GM19438 (cell line): Measurements from ENCODE around the gene CCT8L2.
"Not testable (repeated sequence)": the region's sequence is repeated elsewhere in the genome, so short reads cannot be mapped to it uniquely, and the experiment has no call there.

ENCODE experiments used
- ATAC-seq: cut with Tn5 transposase; IDR thresholded peaks from one replicate; pipeline ENCODE4 v1.9.1; 2021; ENCODE audit warnings: low read depth; ENCODE audit not compliant: unreplicated experiment

Gene CCT8L2

DNA sequence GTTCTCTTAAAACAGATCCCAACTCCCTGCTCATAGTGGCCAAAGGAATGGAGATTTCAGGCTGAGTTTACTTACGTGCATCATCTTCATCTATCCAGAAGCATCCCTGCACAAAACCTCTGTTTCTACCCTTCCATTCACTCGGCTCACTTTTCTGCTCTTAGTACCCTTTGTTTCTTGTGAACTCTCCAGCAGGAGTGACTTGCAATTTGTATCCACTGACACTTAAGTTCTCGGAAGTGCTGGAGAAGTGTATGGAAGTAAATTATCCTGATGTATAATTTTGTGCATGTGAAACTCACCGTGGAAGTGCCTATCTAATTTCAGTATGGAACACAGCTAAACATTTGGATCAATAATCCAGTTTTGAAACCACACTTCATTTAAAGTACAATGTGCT lies 7.0 kb upstream of the CCT8L2 start:
- not testable (repeated sequence) for ATAC-seq

DNA sequence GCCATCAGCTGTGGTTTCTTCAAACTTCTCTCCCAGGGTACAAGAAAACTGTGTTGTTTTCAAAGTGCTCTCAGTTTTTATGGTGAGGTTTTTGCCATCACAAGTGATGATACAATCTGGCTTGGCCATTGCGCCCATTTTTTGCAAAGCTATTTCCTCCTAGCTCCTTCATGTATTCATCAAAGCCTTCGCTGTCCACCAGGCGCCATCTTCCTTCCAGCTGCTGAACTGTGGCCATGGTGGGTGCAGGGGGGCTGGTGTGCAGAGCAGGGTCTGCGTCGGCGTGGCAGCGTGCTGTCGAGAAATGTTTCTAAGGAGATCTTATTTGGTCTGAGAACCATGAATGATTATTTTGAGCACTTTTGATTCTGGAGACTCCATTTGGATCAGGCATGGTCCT lies 2.6 kb upstream of the CCT8L2 start:
- not testable (repeated sequence) for ATAC-seq

DNA sequence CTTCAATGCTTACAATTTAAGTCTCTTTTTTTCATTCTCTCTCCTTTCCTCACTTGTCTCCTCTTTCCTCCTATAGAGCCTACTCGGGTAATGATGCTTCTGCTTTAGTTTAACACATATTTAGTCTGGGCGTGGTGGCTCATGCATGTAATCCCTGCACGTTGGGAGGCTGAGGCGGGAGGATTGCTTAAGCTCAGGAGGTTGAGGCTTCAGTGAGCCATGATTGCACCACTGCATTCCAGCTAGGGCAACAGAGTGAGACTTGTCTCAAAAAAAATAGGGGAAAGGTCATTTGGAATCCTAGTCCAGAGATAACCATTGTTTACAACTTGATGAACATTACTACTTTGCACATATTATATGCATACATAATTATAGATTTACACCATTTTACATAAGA lies 1.4 kb upstream of the CCT8L2 start:
- no peak for ATAC-seq

DNA sequence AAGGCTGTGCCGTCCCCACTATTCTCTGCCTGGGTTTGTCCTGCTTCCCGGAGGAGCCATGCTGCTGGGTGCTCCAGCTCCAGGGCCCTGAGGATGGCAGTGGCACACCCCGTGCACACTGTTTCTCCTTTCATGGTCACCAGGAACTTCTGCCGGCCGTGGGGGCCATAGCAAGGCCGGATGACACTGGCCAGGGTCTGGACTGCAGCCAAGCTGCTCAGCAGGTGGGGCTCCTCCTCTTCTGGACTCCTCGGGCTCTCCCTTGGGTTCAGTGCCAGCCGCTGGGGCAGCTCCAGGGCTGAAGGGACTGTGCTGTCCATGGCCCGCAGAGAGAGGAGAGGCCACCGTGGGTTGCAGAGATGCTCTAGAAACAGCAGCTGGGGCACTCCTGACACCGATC lies 379 bp downstream of the CCT8L2 start:
- ATAC-seq, result not testable (repeated sequence)

DNA sequence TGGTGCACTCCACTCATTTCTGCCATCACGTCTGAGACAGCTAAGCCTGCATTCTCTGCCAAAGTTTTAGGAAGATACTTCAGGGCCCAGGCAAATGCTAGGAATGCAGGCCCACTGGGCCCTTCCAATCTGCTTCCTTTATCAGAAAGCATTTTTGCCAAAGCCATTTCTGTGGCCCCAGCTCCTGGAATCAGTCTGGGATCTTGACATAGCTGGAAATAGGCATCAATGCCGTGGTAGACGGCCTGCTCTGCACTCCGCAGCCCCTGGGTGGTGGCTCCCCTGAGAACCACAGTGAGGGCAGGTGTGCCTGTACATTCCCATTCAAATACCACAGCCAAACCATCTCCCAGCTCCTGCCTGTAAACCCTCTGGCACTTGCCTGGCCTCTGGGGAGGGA lies 1.5 kb downstream of the CCT8L2 start:
- not testable (repeated sequence) for ATAC-seq

DNA sequence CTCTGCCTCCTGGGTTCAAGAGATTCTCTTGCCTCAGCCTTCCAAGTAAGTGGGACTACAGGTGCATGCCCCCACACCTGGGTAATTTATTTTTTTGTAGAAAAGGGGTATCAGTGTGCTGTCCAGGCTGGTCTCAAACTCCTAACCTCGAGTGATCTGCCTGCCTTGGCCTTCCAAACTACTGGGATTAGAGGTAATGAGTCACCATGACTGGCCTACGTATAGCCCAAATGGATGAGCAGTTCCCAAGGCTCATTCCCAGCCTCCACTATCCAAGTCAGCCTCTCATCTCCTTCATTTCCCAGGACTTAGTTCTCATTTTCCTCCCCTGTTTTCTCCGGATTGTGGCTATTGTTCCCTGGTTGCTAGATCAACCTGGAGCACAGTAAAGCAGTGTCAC lies 5.6 kb downstream of the CCT8L2 start:
- no peak for ATAC-seq

DNA sequence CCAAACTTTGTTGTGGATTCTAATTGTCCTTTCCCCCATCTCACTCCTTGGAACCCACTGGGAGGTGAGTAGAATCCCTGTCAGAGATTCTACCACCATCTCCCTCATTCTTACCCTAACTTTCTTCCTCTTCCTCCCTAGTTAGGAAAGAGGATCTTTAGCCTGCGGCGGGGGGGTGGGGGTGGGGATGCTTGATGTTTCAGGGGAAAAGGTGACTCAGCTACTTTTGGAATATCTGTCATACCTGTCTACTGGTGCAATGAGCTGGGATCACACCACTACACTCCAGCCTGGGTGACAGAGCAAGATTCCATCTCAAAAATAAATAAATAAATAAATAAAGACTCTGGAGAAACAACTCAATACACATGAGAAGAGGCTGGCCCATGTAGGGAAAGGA lies 6.4 kb downstream of the CCT8L2 start:
- ATAC-seq, result no peak

DNA sequence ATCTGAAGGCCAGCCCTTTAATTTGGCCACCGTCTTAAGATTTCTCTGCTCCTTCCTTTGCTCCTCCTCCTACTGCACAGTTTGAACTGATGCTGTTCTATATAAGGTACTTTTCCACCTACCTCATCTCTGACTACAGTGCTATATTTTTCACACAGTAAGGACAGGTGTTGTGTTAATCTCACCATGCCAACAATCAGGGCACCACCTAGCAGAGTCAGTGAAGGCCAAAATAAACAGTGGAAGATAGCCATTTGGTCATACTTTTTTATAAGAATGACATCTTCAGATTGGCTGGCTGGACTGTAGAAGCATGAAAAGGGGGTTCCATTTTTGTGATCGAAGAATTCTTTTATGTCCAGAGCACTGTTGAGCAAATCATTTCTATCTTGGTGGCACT lies 11.7 kb downstream of the CCT8L2 start:
- not testable (repeated sequence) for ATAC-seq

DNA sequence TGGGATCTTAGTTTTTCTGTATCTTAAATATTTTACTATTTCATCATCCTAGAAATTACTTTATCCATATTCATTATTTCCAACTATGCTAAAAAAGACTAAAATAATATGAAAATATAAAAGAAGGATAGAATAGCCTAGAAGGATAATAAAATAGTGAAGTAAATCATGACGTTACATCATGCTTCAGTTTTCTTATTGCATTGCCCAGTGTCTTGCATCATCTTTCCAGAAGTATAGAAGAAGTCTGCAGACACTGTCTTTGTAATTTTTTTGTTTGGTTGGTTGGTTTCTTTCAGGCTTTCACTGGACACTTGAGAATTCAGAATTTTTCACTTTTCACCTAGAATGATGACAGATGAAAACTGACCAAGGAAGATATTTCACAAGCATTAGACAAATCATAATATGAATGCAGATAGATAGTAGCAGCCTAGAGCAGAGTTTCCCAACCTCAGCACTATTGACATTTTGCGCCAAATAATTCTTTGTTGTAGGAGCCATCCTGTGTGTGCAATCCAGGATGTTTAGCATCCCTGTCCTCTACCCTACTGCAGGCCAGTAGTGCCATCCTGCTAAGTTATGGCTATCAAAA lies 23.3 kb downstream of the CCT8L2 start:
- not testable (repeated sequence) for ATAC-seq

DNA sequence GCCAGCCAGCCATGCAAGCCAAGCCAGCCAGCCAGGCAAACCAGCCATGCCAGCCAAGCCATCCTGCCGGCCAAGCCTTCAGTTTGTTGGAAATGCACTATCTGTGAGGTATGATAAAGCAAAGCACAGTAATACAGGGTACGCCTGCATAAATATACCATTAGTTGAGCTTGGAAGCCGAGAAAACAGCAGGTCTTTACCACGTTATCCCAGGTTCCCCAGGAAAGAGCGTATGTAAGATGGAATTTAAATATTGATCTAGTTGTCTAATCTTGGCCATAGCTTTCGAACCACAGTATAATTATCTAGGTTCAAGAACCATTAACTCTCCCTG lies 24.2 kb downstream of the CCT8L2 start:
- ATAC-seq, result no peak

DNA sequence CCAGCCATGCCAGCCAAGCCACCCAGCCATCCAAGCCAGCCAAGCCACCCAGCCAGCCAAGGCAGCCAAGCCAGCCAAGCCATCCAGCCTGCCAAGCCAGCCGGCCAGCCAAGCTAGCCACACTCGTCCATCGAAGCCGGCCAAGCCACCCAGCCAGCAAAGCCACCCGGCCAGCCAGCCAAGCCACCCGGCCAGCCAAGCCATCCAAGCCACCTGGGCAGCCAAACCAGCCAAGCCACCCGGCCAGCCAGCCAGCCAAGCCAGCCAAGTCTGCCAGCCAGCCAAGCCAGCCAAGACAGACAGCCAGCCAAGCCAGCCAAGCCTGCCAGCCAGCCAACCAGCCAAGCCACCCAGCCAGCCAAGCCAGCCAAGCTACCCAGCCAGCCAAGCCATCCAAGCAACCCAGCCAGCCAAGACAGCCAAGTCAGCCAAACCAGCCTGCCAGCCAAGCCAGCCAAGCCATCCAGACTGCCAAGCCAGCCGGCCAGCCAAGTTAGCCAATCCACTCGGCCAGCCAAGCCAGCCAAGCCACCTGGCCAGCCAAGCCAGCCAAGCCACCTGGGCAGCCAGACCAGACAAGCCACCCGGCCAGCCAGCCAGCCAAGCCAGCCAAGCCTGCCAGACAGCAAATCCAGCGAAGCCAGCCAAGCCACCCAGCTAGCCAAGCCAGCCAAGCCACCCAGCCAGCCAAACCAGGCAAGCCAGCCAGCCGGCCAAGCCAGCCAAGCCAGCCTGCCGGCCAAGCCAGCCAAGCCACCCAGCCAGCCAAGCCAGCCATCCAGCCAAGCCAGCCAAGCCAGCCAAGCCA lies 24.8 kb downstream of the CCT8L2 start:
- not testable (repeated sequence) for ATAC-seq

DNA sequence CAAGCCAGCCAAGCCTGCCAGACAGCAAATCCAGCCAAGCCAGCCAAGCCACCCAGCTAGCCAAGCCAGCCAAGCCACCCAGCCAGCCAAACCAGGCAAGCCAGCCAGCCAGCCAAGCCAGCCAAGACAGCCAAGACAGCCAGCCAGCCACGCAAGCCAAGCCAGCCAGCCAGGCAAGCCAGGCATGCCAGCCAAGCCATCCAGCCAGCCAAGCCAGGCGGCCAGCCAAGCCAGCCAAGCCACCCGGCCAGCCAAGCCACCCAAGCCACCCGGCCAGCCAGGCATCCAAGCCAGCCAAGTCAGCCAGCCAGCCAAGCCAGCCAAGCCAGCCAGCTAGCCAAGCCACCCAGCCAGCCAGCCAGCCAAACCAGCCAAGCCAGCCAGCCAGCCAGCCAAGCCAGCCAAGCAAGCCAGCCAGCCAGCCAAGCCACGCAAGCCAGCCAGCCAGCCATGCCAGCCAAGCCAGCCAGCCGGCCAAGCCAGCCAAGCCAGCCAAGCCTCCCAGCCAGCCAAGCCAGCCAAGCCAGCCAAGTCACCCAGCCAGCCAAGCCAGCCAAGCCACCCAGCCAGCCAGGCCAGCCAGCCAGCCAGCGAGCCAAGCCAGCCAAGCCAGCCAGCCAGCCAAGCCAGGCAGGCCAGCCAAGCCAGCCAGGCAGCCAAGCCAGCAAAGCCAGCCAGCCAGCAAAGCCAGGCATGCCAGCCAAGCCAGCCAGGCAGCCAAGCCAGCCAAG lies 26.0 kb downstream of the CCT8L2 start:
- not testable (repeated sequence) for ATAC-seq

DNA sequence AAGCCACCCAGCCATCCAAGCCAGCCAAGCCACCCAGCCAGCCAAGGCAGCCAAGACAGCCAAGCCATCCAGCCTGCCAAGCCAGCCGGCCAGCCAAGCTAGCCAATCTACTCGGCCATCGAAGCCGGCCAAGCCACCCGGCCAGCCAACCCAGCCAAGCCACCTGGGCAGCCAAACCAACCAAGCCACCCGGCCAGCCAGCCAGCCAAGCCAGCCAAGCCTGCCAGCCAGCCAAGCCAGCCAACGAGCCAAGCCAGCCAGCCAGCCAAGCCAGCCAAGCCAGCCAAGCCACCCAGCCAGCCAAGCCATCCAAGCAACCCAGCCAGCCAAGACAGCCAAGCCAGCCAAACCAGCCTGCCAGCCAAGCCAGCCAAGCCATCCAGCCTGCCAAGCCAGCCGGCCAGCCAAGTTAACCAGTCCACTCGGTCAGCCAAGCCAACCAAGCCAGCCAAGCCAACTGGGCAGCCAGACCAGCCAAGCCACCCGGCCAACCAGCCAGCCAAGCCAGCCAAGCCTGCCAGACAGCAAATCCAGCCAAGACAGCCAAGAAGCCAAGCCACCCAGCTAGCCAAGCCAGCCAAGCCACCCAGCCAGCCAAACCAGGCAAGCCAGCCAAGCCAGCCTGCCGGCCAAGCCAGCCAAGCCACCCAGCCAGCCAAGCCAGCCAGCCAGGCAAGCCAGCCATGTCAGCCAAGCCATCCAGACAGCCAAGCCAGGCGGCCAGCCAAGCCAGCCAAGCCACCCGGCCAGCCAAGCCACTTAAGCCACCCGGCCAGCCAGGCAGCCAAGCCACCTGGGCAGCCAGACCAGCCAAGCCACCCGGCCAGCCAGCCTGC lies 26.8 kb downstream of the CCT8L2 start:
- ATAC-seq, result not testable (repeated sequence)

DNA sequence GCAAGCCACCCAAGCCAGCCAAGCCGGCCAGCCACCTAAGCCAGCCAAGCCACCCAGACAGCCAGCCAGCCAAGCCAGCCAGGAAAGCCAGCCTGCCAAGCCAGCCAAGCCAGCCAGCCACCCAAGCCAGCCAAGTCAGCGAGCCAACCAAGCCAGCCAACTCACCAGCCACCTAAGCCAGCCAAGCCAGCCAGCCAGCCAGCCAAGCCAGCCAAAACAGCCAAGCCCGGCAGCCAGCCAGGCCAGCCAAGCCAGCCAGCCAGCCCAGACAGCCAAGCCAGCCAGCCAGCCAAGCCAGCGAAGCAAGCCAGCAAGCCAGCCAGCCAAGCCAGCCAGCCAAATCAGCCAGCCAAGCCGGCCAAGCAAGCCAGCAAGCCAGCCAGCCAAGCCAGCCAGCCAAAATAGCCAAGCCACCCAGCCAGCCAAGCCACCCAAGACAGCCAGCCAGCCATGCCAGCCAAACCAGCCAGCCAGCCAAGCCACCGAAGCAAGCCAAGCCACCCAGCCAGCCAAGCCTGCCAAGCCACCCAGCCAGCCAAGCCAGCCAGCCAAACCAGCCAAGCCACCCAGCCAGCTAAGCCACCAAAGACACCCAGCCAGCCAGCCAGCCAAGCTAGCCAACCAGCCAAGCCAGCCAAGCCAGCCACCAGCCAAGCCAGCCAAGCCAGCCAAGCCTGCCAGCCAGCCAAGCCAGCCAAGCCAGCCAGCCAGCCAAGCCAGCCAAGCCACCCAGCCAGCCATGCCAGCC lies 27.6 kb downstream of the CCT8L2 start:
- not testable (repeated sequence) for ATAC-seq

DNA sequence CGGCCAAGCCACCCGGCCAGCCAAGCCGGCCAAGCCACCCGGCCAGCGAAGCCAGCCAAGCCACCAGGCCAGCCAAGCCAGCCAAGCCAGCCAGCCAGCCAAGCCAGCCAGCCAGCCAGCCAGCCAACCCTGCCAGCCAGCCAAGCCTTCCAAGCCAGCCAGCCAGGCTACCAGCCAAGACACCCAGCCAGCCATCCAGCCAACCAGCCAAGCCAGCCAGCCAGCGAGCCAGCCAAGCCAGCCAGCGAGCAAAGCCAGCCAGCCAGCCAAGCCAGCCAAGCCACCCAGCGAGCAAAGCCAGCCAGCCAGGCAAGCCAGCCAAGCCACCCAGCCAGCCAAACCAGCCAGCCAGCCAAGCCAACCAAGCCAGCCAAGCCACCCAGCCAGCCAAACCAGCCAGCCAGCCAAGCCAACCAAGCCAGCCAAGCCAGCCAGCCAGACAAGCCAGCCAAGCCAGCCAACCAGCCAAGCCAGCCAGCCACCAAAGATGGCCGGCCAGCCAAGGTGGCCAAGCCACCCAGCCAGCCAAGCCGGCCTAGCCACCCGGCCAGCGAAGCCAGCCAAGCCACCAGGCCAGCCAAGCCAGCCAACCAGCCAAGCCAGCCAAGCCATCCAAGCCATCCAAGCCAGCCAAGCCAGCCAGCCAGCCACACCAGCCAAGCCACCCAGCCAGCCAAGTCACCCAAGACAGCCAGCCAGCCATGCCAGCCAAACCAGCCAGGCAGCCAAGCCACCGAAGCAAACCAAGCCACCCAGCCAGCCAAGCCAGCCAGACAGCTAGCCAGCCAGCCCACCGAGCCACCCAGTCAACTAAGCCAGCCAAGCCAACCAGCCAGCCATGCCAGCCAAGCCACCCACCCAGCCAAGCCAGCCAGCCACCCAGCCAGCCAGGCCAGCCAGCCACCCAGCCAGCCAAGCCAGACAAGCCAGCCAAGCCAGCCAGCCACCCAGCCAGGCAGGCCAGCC lies 28.8 kb downstream of the CCT8L2 start:
- no peak for ATAC-seq

DNA sequence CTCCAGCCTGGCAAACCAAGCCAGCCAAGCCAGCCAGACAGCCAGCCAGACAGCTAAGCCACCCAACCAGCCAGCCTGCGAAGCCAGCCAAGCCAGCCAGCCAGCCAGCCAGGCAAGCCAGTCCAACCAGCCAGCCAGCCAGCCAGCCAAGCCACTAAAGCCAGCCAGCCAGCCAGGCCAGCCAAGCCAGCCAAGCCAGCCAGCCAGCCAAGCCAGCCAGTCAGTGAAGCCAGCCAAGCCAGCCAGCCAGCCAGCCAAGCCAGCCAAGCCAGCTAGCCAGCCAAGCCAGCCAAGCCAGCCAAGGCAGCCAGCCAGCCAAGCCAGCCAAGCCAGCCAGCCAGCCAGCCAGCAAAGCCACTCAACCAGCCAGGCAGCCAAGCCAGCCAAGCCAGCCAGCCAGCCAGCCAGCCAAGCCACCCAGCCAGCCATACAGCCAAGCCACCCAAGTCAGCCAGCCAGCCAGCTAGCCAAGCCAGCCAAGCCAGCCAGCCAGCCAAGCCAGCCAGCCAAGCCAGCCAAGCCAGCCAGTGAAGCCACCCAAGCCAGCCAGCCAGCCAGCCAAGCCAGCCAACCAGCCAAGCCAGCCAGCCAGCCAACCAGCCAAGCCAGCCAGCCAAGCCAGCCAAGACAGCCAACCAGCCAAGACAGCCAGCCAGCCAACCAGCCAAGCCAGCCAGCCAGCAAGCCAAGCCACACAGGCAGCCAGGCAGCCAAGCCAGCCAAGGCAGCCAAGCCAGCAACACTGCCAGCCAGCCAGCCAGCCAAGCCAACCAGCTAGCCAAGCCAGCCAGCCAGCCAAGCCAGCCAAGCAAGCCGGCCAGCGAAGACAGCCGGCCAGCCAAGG lies 29.7 kb downstream of the CCT8L2 start:
- ATAC-seq, result no peak

DNA sequence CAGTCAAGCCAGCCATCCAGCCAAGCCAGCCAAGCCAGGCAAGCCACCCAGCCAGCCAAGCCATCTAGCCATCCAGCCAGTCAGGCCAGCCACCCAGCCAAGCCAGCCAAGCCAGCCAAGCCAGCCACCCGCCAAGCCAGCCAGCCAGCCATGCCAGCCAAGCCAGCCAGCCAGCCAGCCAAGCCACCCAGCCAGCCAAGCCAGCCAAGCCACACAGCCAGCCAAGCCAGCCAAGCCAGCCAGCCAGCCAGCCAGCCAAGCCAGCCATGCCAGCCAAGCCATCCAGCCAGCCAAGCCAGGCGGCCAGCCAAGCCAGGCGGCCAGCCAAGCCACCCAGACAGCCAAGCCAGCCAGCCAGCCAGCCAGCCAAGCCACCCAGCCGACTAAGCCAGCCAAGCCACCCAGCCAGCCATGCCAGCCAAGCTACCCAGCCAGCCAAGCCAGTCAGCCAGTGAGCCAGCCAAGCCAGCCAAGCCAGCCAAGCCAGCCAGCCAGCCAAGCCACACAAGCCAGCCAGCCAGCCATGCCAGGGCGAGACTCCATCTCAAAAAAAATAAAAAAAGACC lies 31.4 kb downstream of the CCT8L2 start:
- not testable (repeated sequence) for ATAC-seq

DNA sequence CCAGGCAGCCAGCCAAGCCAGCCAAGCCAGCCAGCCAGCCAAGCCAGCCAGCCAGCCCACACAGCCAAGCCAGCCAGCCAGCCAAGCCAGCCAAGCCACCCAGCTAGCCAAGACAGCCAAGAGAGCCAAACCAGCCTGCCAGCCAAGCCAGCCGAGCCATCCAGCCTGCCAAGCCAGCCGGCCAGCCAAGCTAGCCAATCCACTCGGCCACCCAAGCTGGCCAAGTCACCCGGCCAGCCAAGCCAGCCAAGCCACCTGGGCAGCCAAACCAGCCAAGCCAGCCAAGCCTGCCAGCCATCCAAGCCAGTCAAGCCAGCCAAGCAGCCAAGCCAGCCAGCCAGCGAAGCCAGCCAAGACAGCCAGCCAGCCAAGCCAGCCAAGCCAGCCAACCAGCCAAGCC lies 32.0 kb downstream of the CCT8L2 start:
- ATAC-seq, result not testable (repeated sequence)
